Measurements from ENCODE around the gene TRPM8. TPM values are rescaled to one million over a fixed set of nuclear protein-coding genes. Genes with fewer than 3 reads are reported as not detected.

The TRPM8 gene
- polyA plus RNA-seq, 1 donor (not counting 4 experiments of a cell fraction or from before 2014, with no cell fraction given): 0.04 TPM

- Histone ChIP-seq H3K9ac (ENCODE audit: control insufficient read depth, extremely low read depth, insufficient read depth, low read length) (no peak overlapping the region), H3K4me1 (ENCODE audit: control insufficient read depth, extremely low read depth, insufficient read depth, low read length) (peaks cover 10% of the 10 kb centered on the region), H3K9me1 (ENCODE audit: control insufficient read depth, extremely low read depth, insufficient read depth, low read length) (no peaks in the 10 kb centered on the region), H2AFZ (ENCODE audit: control insufficient read depth, low read length) (no peak overlapping the region), H3K36me3 (ENCODE audit: control insufficient read depth in 2 of 2, extremely low read depth in 1 of 2, insufficient read depth in 2 of 2, low read length in 2 of 2) (no peaks in the 10 kb centered on the region), H4K20me1 (ENCODE audit: control insufficient read depth, extremely low read depth, insufficient read depth, low read length) (no peaks in the 10 kb centered on the region), H3K4me3 (ENCODE audit: control insufficient read depth in 2 of 3, extremely low read depth in 1 of 3, insufficient read depth in 2 of 3, low read depth in 1 of 3, low read length in 3 of 3) (no peak overlapping the region), H3K9me3 (ENCODE audit: control insufficient read depth, low read depth, low read length) (no peaks in the 10 kb centered on the region), H3K79me2 (ENCODE audit: control insufficient read depth, insufficient read depth, low read length) (no peaks in the 10 kb centered on the region), H3K4me2 (ENCODE audit: control insufficient read depth, extremely low read depth, insufficient read depth, low read depth, low read length) (no peak overlapping the region), H3K27me3 (ENCODE audit: control insufficient read depth, extremely low read depth, insufficient read depth, low read length) (no peaks in the 10 kb centered on the region), H3K27ac (ENCODE audit: control insufficient read depth, insufficient read depth, low read length) (no peak overlapping the region)
- TF ChIP-seq CTCF (optimal IDR thresholded peaks at IDR 0.05 in 1 of 3, IDR thresholded peaks at IDR 0.05 in 1 of 3, conservative IDR thresholded peaks at IDR 0.05 in 1 of 3; ENCODE audit: extremely low read depth in 1 of 3, insufficient read depth in 2 of 3, low read length in 3 of 3) (no peak), EZH2 (IDR thresholded peaks at IDR 0.05; ENCODE audit: low read length) (no peak)
- FAIRE-seq: no peak
- no peak for DNase-seq (ENCODE audit: low read depth, low spot score)
- dilution Hi-C loops (cut with MboI; ENCODE audit: extremely low pct_ligation_motif_present, low sequenced_read_pairs): no loop called here
Measured at GRCh38 chr2:234006501-234006900, 89.3 kb downstream of the TRPM8 start.

GRCh38 chr2:234014427-234014826, 97.3 kb downstream of the TRPM8 start:
- no peak overlapping the region for H2AFZ ChIP-seq (ENCODE audit: control insufficient read depth, low read length)
- no peak overlapping the region for H3K4me2 ChIP-seq (ENCODE audit: control insufficient read depth, extremely low read depth, insufficient read depth, low read depth, low read length)
- TF ChIP-seq CTCF (optimal IDR thresholded peaks at IDR 0.05 in 1 of 3, IDR thresholded peaks at IDR 0.05 in 1 of 3, conservative IDR thresholded peaks at IDR 0.05 in 1 of 3; ENCODE audit: extremely low read depth in 1 of 3, insufficient read depth in 2 of 3, low read length in 3 of 3) (no peak), EZH2 (IDR thresholded peaks at IDR 0.05; ENCODE audit: low read length) (no peak)
- no peaks in the 10 kb centered on the region for H3K9me3 ChIP-seq (ENCODE audit: control insufficient read depth, low read depth, low read length)
- DNase-seq (ENCODE audit: low read depth, low spot score): no peak
- dilution Hi-C loops (cut with MboI; ENCODE audit: extremely low pct_ligation_motif_present, low sequenced_read_pairs): no loop called here
- H3K36me3 ChIP-seq (ENCODE audit: control insufficient read depth in 2 of 2, extremely low read depth in 1 of 2, insufficient read depth in 2 of 2, low read length in 2 of 2): no peaks in the 10 kb centered on the region
- no peak for FAIRE-seq
- no peaks in the 10 kb centered on the region for H3K4me1 ChIP-seq (ENCODE audit: control insufficient read depth, extremely low read depth, insufficient read depth, low read length)
- no peak overlapping the region for H3K4me3 ChIP-seq (ENCODE audit: control insufficient read depth in 2 of 3, extremely low read depth in 1 of 3, insufficient read depth in 2 of 3, low read depth in 1 of 3, low read length in 3 of 3)
- H3K79me2 ChIP-seq (ENCODE audit: control insufficient read depth, insufficient read depth, low read length): no peaks in the 10 kb centered on the region
- no peaks in the 10 kb centered on the region for H3K27me3 ChIP-seq (ENCODE audit: control insufficient read depth, extremely low read depth, insufficient read depth, low read length)
- H4K20me1 ChIP-seq (ENCODE audit: control insufficient read depth, extremely low read depth, insufficient read depth, low read length): no peaks in the 10 kb centered on the region
- H3K27ac ChIP-seq (ENCODE audit: control insufficient read depth, insufficient read depth, low read length): no peak overlapping the region
- H3K9ac ChIP-seq (ENCODE audit: control insufficient read depth, extremely low read depth, insufficient read depth, low read length): no peak overlapping the region
- no peaks in the 10 kb centered on the region for H3K9me1 ChIP-seq (ENCODE audit: control insufficient read depth, extremely low read depth, insufficient read depth, low read length)

Measured in keratinocyte (primary cell).